H1 (cell line): Measurements from ENCODE around the gene HIC1. TPM values are rescaled to one million over a fixed set of nuclear protein-coding genes. Genes with fewer than 3 reads are reported as not detected.

Source experiments
- CTCF ChIA-PET: fragments of 300-600 bp; sonication (Branson Sonifier 250); formaldehyde crosslinking; loops from one replicate; lab custom pipeline; 2021; ENCODE audit not compliant: partially characterized antibody; lab: Charles Lee
- POLR2A ChIA-PET: fragments of 300-600 bp; sonication (Branson Sonifier 250); formaldehyde crosslinking; loops from one replicate; lab custom pipeline; 2021; ENCODE audit warnings: inconsistent platforms; ENCODE audit not compliant: partially characterized antibody; lab: Charles Lee
- DNase-seq, 2 experiments: peaks; one replicate each; pipeline versions ENCODE4 v3.0.0 to v3.0.0-alpha.2; 2010 to 2022; ENCODE audit warnings: low spot score in 2 of 2, low read depth in 1 of 2, mixed read lengths in 1 of 2
- FAIRE-seq: peaks from 2 replicates; lab custom pipeline; 2011; peaks lifted over from hg19 to GRCh38; lab: Jason Lieb, UNC
- H2AFZ ChIP-seq: 2 replicates; pipeline ENCODE4 v1.8.1; 2012; ENCODE audit warnings: low read length, inconsistent platforms
- H2AK5ac ChIP-seq: 2 replicates; pipeline ENCODE4 v1.6.1; 2013; ENCODE audit warnings: low read depth, low read length
- H2BK120ac ChIP-seq: replicated peaks from 2 replicates; pipeline ENCODE3; 2013; ENCODE audit warnings: low read depth, low read length, inconsistent platforms
- H2BK12ac ChIP-seq: 2 replicates; pipeline ENCODE4 v1.6.1; 2013; ENCODE audit warnings: low read depth, low read length
- H2BK15ac ChIP-seq: 2 replicates; pipeline ENCODE4 v1.6.1; 2013; ENCODE audit warnings: low read length
- H2BK20ac ChIP-seq: 2 replicates; pipeline ENCODE4 v1.6.1; 2013; ENCODE audit warnings: low read length
- H2BK5ac ChIP-seq: 2 replicates; pipeline ENCODE4 v1.6.1; 2013; ENCODE audit warnings: low read depth, low read length
- H3K14ac ChIP-seq: 2 replicates; pipeline ENCODE4 v1.6.1; 2013; ENCODE audit warnings: inconsistent platforms; ENCODE audit not compliant: insufficient read length
- H3K18ac ChIP-seq: 2 replicates; pipeline ENCODE4 v1.6.1; 2013; ENCODE audit warnings: low read length; ENCODE audit errors: extremely low read depth
- H3K23ac ChIP-seq: 2 replicates; pipeline ENCODE4 v1.6.1; 2013; ENCODE audit warnings: inconsistent platforms; ENCODE audit not compliant: insufficient read length
- H3K23me2 ChIP-seq: 2 replicates; pipeline ENCODE4 v1.6.1; 2013; ENCODE audit warnings: low read depth, low read length
- H3K27ac ChIP-seq: 2 replicates; pipeline ENCODE4 v1.6.1; 2011; ENCODE audit warnings: low read depth, low read length, inconsistent platforms
- H3K27me3 ChIP-seq, 4 experiments: replicated peaks in 1 of 4; 1 replicate in 1 of 4; 2 replicates in 3 of 4; pipeline versions ENCODE4 v1.6.1 to v1.8.1; 2011 to 2013; ENCODE audit warnings: low read length in 3 of 4, mild to moderate bottlenecking in 3 of 4, inconsistent platforms in 2 of 4, mixed read lengths in 2 of 4, moderate library complexity in 1 of 4; ENCODE audit not compliant: control insufficient read depth in 3 of 4, insufficient read depth in 3 of 4; ENCODE audit errors: extremely low read depth in 1 of 4
- H3K36me3 ChIP-seq, 4 experiments: 2 replicates each; pipeline versions ENCODE4 v1.6.1 to v1.8.1; 2011 to 2013; ENCODE audit warnings: mild to moderate bottlenecking in 4 of 4, low read length in 3 of 4, moderate library complexity in 2 of 4, control low read depth in 1 of 4, inconsistent platforms in 1 of 4; ENCODE audit not compliant: insufficient read depth in 4 of 4, control insufficient read depth in 2 of 4
- H3K4ac ChIP-seq: replicated peaks from 2 replicates; pipeline ENCODE3; 2013; ENCODE audit warnings: low read length, low read depth, mixed read lengths, inconsistent platforms; ENCODE audit not compliant: insufficient read length
- H3K4me1 ChIP-seq, 4 experiments: replicated peaks in 1 of 4; 1 replicate in 1 of 4; 2 replicates in 3 of 4; pipeline versions ENCODE4 v1.6.1 to v1.8.1; 2011 to 2013; ENCODE audit warnings: low read length in 3 of 4, inconsistent platforms in 2 of 4, mixed read lengths in 1 of 4; ENCODE audit not compliant: insufficient read depth in 4 of 4, control insufficient read depth in 3 of 4
- H3K4me2 ChIP-seq, 2 experiments: 2 replicates each; pipeline versions ENCODE4 v1.6.1 to v1.8.1; 2011 to 2013; ENCODE audit warnings: low read depth in 2 of 2, low read length in 2 of 2, control low read depth in 1 of 2, inconsistent platforms in 1 of 2, mild to moderate bottlenecking in 1 of 2; ENCODE audit not compliant: insufficient read depth in 1 of 2
- H3K4me3 ChIP-seq, 4 experiments: fragments of 200-600, 300-600 bp in 1 of 4; sonication (generic), shearing (Covaris generic), sonication (Bioruptor Twin) in 1 of 4; 2 replicates each; pipeline versions ENCODE4 v1.5.1 to v1.8.1; 2011 to 2016; ENCODE audit warnings: low read length in 4 of 4, low read depth in 3 of 4, control low read depth in 2 of 4, inconsistent platforms in 2 of 4, mild to moderate bottlenecking in 2 of 4, mixed read lengths in 1 of 4, moderate library complexity in 1 of 4; ENCODE audit not compliant: insufficient read depth in 2 of 4; ENCODE audit errors: extremely low read depth in 1 of 4
- H3K56ac ChIP-seq: replicated peaks from 2 replicates; pipeline ENCODE3; 2013; ENCODE audit warnings: low read depth, mild to moderate bottlenecking, mixed read lengths, low read length, inconsistent platforms; ENCODE audit not compliant: insufficient read length
- H3K79me1 ChIP-seq: 2 replicates; pipeline ENCODE4 v1.6.1; 2013; ENCODE audit warnings: low read depth, low read length, control low read depth
- H3K79me2 ChIP-seq, 2 experiments: 2 replicates each; pipeline versions ENCODE4 v1.6.1 to v1.8.1; 2012 to 2013; ENCODE audit warnings: low read length in 2 of 2, mild to moderate bottlenecking in 2 of 2, inconsistent platforms in 1 of 2; ENCODE audit not compliant: insufficient read depth in 2 of 2, control insufficient read depth in 1 of 2
- H3K9ac ChIP-seq, 4 experiments: replicated peaks in 1 of 4; 1 replicate in 1 of 4; 2 replicates in 3 of 4; pipeline versions ENCODE4 v1.6.1 to v1.8.1; 2011 to 2013; ENCODE audit warnings: low read depth in 3 of 4, low read length in 3 of 4, control low read depth in 2 of 4, mild to moderate bottlenecking in 2 of 4, moderate library complexity in 2 of 4, inconsistent platforms in 1 of 4; ENCODE audit errors: extremely low read depth in 1 of 4
- H3K9me3 ChIP-seq, 2 experiments: 2 replicates each; pipeline versions ENCODE4 v1.6.1 to v1.8.1; 2012 to 2013; ENCODE audit warnings: mild to moderate bottlenecking in 2 of 2, moderate library complexity in 2 of 2, control low read depth in 1 of 2, inconsistent platforms in 1 of 2, low read depth in 1 of 2, low read length in 1 of 2, mixed read lengths in 1 of 2; ENCODE audit not compliant: insufficient read depth in 2 of 2
- H4K20me1 ChIP-seq, 2 experiments: replicated peaks in 1 of 2; 2 replicates each; pipeline versions ENCODE3 to v1.8.1; 2011 to 2013; ENCODE audit warnings: inconsistent platforms in 2 of 2, low read length in 2 of 2, mild to moderate bottlenecking in 1 of 2; ENCODE audit not compliant: insufficient read depth in 2 of 2, control insufficient read depth in 1 of 2
- H4K5ac ChIP-seq: 2 replicates; pipeline ENCODE4 v1.6.1; 2013; ENCODE audit warnings: low read length, low read depth, mixed read lengths, inconsistent platforms; ENCODE audit not compliant: insufficient read length
- H4K8ac ChIP-seq: 2 replicates; pipeline ENCODE4 v1.8.0; 2013; ENCODE audit warnings: mild to moderate bottlenecking, moderate library complexity, low read length, inconsistent platforms; ENCODE audit not compliant: insufficient read depth; ENCODE audit errors: extremely low read depth
- H4K91ac ChIP-seq: replicated peaks from 2 replicates; pipeline ENCODE3; 2013; ENCODE audit warnings: low read length, mixed read lengths, inconsistent platforms; ENCODE audit not compliant: insufficient read length
- EZH2 ChIP-seq: fragments of 200-600 bp; sonication (generic); IDR thresholded peaks from 2 replicates; pipeline ENCODE4 v1.7.1; 2012; ENCODE audit warnings: low read depth, mild to moderate bottlenecking, moderate library complexity, low read length, inconsistent platforms; ENCODE audit not compliant: severe bottlenecking
- GABPA ChIP-seq: IDR thresholded peaks from 2 replicates; pipeline ENCODE4 v1.6.1; 2011; ENCODE audit warnings: mild to moderate bottlenecking, low read length, moderate library complexity, borderline replicate concordance; ENCODE audit not compliant: insufficient read depth
- HDAC2 ChIP-seq, 2 experiments: fragments of 300-600 bp in 1 of 2; sonication (generic) in 1 of 2; IDR thresholded peaks; 2 replicates each; pipeline ENCODE4 v1.6.1; 2011 to 2012; ENCODE audit warnings: low read depth in 2 of 2, low read length in 2 of 2, mild to moderate bottlenecking in 2 of 2, moderate library complexity in 2 of 2, borderline replicate concordance in 1 of 2, inconsistent platforms in 1 of 2
- POU5F1 ChIP-seq: IDR thresholded peaks from 2 replicates; pipeline ENCODE4 v1.6.1; 2011; ENCODE audit warnings: low read depth, mild to moderate bottlenecking, low read length, moderate library complexity
- SAP30 ChIP-seq: fragments of 300-600 bp; sonication (generic); IDR thresholded peaks from 2 replicates; pipeline ENCODE4 v1.7.1; 2012; ENCODE audit warnings: low read length, moderate library complexity, mild to moderate bottlenecking, inconsistent platforms; ENCODE audit not compliant: insufficient read depth, insufficient replicate concordance
- WGBS, 2 experiments: shearing (Covaris generic) in 1 of 2; methylation state at CpG; one replicate each; pipeline versions ENCODE4 v1.1.6 to v1.1.7; 2013 to 2015; ENCODE audit warnings: low lambda C conversion rate in 2 of 2, mixed read lengths in 2 of 2, inconsistent platforms in 1 of 2, low coverage in 1 of 2, missing lambda C conversion rate in 1 of 2; ENCODE audit not compliant: insufficient replicate concordance in 2 of 2, insufficient coverage in 1 of 2, insufficient read length in 1 of 2; ENCODE audit errors: extremely low coverage in 1 of 2, missing lambda C conversion rate in 1 of 2; 5-methylcytosine and 5-hydroxymethylcytosine counted together
- polyA plus RNA-seq, 7 experiments: library from polyadenylated mRNA; depleted of rRNA in 3 of 7; stranded (reverse) in 5 of 7; unstranded in 2 of 7; fragments of >200 nt in 5 of 7; fragments of 200-250 nt in 2 of 7; gene quantifications; 1 replicate in 5 of 7; 2 replicates in 1 of 7; 4 replicates in 1 of 7; pipeline versions ENCODE4 v1.2.1 to v1.2.3, GENCODE V29; 2011 to 2013; ENCODE audit warnings: missing spikeins in 2 of 7, mixed read lengths in 2 of 7
- total RNA-seq: library from RNA; stranded (reverse); fragmentation: NEBNext Ultra II Directional; extraction: Animal tissue kit (Norgen Biotek cat#: 25700); gene quantifications from 2 replicates; pipeline ENCODE4 v1.2.1, GENCODE V29; 2021

HIC1 gene
- total and polyA plus RNA-seq, 2 of the 8 experiments (the other 6 are each of a cell fraction or from before 2014, with no cell fraction given) = 0.06 to 0.09 TPM

DNA sequence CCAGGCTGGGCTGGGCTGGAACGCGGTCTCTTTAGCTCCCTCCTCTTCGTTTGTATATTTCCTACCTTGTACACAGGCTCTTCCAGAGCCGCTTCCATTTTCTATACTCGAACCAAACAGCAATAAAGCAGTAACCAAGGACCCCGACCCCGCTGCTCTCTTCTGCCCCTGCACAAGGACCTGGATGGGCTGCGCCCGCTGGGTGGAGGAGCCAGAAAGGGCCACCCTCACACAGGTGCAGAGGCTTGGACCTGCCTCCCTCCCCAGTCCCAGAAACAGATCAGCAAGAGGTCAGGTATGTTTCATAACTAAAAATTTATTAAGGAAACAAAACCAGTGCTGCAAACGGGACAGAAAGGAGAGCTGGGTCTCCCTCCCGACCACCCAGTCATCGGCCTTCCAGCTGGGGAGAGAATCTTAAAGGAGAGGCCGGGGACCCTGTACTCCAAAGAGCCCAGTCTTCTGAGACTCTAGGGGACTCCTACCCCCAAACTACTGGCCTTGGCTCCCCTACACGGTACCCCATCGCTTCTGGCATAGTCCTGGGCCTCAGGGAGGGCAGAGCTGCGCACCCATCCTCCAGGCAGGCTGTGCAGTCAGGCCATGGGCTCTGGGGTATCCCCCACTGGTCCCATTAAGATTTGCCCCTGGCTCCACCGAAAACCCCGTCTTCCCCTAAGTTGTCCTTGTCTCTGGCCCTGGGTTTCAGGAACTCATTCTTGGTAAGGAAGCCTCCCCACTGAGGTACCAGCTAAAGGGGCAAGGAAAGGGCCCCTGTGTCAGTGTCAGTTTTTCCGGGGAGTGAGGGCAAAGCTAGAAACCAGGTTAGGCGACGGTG is 4.9 kb downstream of the HIC1 start:
- no peak overlapping the region for H3K9ac ChIP-seq
- no peak overlapping the region for H3K27ac ChIP-seq
- peaks cover 0 to 7% of the 10 kb centered on the region in 2 experiments; a peak in 1 of 4 replicates for H3K9me3 ChIP-seq
- no peak overlapping the region for H3K23ac ChIP-seq
- no peaks in the 10 kb centered on the region for H3K79me1 ChIP-seq
- H3K4me2 ChIP-seq = peak overlapping the region; percentile 12 to 62
- no peak overlapping the region; the same call in 1 of the 2 replicates for H4K8ac ChIP-seq
- H3K36me3 ChIP-seq = peaks cover 0 to 14% (median 0%) of the 10 kb centered on the region in 4 experiments; a peak in 1 of 8 replicates
- TF ChIP-seq POU5F1 (no peak), HDAC2 (IDR thresholded peaks at IDR 0.05; ENCODE audit: borderline replicate concordance in 1 of 2, low read depth in 2 of 2, low read length in 2 of 2) (no peak), GABPA (no peak), EZH2 (peak; percentile 2), SAP30 (no peak)
- ChIA-PET CTCF (interaction anchor here (0.5 to 9.3 kb wide), 19 partner anchors 11 to 205 kb away, joined by 3 to 122 read pairs (median 5); no protein-coding TSS in a partner anchor), POLR2A (interaction anchor here (0.6 to 2.0 kb wide), 3 partner anchors 13 to 268 kb away, joined by 3 to 8 read pairs (median 4); no protein-coding TSS in a partner anchor)
- H2AFZ ChIP-seq = no peak overlapping the region
- peak overlapping the region; percentile 13; the same call in 1 of the 2 replicates for H2AK5ac ChIP-seq
- no peak overlapping the region for H4K5ac ChIP-seq
- WGBS, 2 experiments = 73% methylated on average over 21 of the region's 21 CpGs; no CpG with 5 or more reads in 1 of the 2 experiments
- H2BK15ac ChIP-seq = no peak overlapping the region
- peaks cover 42 to 65% (median 58%) of the 10 kb centered on the region in 4 experiments for H3K27me3 ChIP-seq
- H3K14ac ChIP-seq = no peak overlapping the region
- H3K79me2 ChIP-seq = no peaks in the 10 kb centered on the region
- peaks cover 12 to 16% of the 10 kb centered on the region in 2 experiments for H4K20me1 ChIP-seq
- H3K56ac ChIP-seq = no peak overlapping the region
- peaks cover 0 to 27% (median 13%) of the 10 kb centered on the region in 4 experiments; a peak in 6 of 7 replicates for H3K4me1 ChIP-seq
- H2BK5ac ChIP-seq = no peak overlapping the region
- peaks cover 2% of the 10 kb centered on the region; the same call in 1 of the 2 replicates for H3K23me2 ChIP-seq
- no peak overlapping the region for H2BK20ac ChIP-seq
- no peak overlapping the region for H3K18ac ChIP-seq
- no peak overlapping the region for H2BK12ac ChIP-seq
- DNase-seq = no peak
- H2BK120ac ChIP-seq = no peak overlapping the region
- no peak overlapping the region for H4K91ac ChIP-seq
- no peak for FAIRE-seq
- H3K4ac ChIP-seq = no peak overlapping the region
- H3K4me3 ChIP-seq = peak overlapping the region in 2 of 4 experiments; percentile 9 to 54; a peak in 2 of 8 replicates
